Erythroblast (primary cell): Measurements from ENCODE around the gene HCFC1.

Source experiments
- GATA1 ChIP-seq: IDR thresholded peaks from 2 replicates; pipeline ENCODE4 v1.6.1; 2011; ENCODE audit warnings: low read depth, mild to moderate bottlenecking, control low read depth, low read length, moderate library complexity
- POLR2A ChIP-seq: IDR thresholded peaks from 2 replicates; pipeline ENCODE4 v1.6.1; 2011; ENCODE audit warnings: mild to moderate bottlenecking, low read length

GRCh38 chrX:153995504-153995903, 23.9 kb upstream of the HCFC1 start:
- TF ChIP-seq POLR2A (no peak), GATA1 (no peak)
